Cerebellar nuclear complex (tissue), 1 donor: ENCODE results near the gene C17orf78.
A peak's percentile ranks its signal among the peaks of the same experiment; 100 is the strongest.
"Not testable (repeated sequence)": the region's sequence is repeated elsewhere in the genome, so short reads cannot be mapped to it uniquely, and the experiment has no call there.

Experiments used
- DNase-seq, 2 experiments: peaks; one replicate each; lab custom pipeline; 2025; lab: John Stamatoyannopoulos, UW

The C17orf78 gene

GRCh38 chr17:37386462-37386861, 10.7 kb downstream of the C17orf78 start:
- no peak for DNase-seq

GRCh38 chr17:37388266-37388665, 12.5 kb downstream of the C17orf78 start:
- no peak for DNase-seq

GRCh38 chr17:37389160-37389559, 13.4 kb downstream of the C17orf78 start:
- no peak for DNase-seq

GRCh38 chr17:37391146-37391545, 15.4 kb downstream of the C17orf78 start:
- DNase-seq, result no peak

GRCh38 chr17:37392024-37392590, 16.3 kb downstream of the C17orf78 start:
- no peak for DNase-seq

GRCh38 chr17:37393352-37393751, 17.6 kb downstream of the C17orf78 start:
- DNase-seq, result no peak

- DNase-seq, result no peak
These were observed 23.5 kb downstream of the C17orf78 start for GRCh38 chr17:37399265-37399803.

- DNase-seq, result no peak
These were observed 24.7 kb downstream of the C17orf78 start for GRCh38 chr17:37400505-37400904.

- not testable (repeated sequence) for DNase-seq
These were observed 29.7 kb downstream of the C17orf78 start for GRCh38 chr17:37405522-37405921.

GRCh38 chr17:37405955-37406634, 30.3 kb downstream of the C17orf78 start:
- DNase-seq, result peak in 1 of 2 experiments; percentile 7

- DNase-seq, result peak in 1 of 2 experiments; percentile 47
These were observed 31.1 kb downstream of the C17orf78 start, which contains the start of the genes ACACA and TADA2A for GRCh38 chr17:37406635-37407461. TSS of gene ACACA (minus strand) at chr17:37406836. CDS start at chr17:37406299, 537 bp downstream. TSS of gene TADA2A (plus strand) at chr17:37406886. CDS start at chr17:37411366, 4,480 bp downstream.

- DNase-seq, result not testable (repeated sequence)
These were observed 32.3 kb downstream of the C17orf78 start for GRCh38 chr17:37408145-37408479.

- no peak for DNase-seq
These were observed 34.6 kb downstream of the C17orf78 start for GRCh38 chr17:37410357-37410756.

GRCh38 chr17:37413875-37414519, 38.2 kb downstream of the C17orf78 start:
- no peak for DNase-seq

GRCh38 chr17:37417852-37418251, 42.1 kb downstream of the C17orf78 start:
- DNase-seq, result no peak

GRCh38 chr17:37422971-37423625, 47.3 kb downstream of the C17orf78 start:
- no peak for DNase-seq

GRCh38 chr17:37425268-37425667, 49.5 kb downstream of the C17orf78 start:
- DNase-seq, result no peak

- DNase-seq, result no peak
These were observed 53.3 kb downstream of the C17orf78 start for GRCh38 chr17:37429039-37429438.

GRCh38 chr17:37429453-37429852, 53.7 kb downstream of the C17orf78 start:
- no peak for DNase-seq

- no peak for DNase-seq
These were observed 54.4 kb downstream of the C17orf78 start for GRCh38 chr17:37430051-37430627.

- DNase-seq, result no peak
These were observed 56.9 kb downstream of the C17orf78 start for GRCh38 chr17:37432671-37433070.
